GM21737 (cell line): ENCODE results near the gene SORCS1.

Experiments
- ATAC-seq: cut with Tn5 transposase; IDR thresholded peaks from one replicate; pipeline ENCODE4 v1.9.1; 2021; ENCODE audit warnings: mild to moderate bottlenecking, moderate library complexity; ENCODE audit not compliant: unreplicated experiment

The SORCS1 gene

DNA sequence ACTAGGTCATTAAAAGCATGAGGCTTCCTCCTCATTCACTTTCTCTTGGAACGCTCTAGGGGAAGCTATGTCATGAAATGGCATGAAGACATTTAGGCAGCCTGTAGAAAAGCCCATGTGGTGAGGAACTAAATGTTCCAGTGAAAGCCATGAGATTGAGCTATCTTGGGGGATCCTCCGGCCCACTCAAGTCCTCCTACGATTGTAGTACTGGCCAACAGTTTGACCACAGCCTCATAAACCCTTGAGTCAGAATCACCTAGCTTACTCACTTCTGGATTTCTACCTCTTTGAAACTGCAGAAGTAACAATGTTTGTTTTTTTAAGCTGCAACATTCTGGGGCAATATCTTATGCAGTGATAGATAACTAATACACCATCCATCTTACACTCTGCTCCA lies 605.1 kb downstream of the SORCS1 start:
- ATAC-seq, result no peak

DNA sequence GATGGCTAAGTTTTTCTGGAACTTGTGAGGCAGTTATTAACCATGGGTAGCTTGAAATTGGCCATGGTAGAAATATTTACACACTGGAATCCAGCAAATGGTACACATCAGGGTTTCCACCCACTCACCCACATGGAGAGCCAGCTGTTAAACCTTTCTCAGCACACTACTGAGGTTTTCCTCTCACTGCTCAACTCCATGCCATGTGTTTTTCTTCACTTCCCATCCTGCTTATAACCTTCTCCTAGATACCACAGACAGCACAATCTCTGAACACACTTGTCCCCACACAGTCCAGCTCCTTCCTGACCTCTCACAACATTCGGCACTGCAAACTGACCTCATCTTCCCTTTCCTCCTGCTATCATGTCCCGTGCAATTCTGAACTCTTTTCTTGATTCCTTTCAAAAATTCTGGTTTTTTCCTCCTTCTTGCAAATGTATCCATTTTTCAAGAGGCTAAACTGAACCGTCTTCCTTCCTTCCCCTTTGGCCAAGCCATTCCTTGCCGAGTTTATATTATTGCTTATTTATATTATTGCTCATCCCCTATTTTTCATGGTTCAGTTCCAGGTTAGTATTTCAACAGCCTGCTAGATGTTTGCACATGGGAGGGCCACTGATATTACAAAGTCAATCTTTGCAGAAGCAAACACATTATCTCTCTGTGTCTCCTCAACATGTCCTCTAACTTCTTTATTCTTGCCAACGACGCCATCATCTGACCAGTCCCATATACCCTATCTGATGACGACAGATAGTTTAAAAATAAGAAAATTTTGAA lies 606.4 kb downstream of the SORCS1 start:
- ATAC-seq, result no peak

DNA sequence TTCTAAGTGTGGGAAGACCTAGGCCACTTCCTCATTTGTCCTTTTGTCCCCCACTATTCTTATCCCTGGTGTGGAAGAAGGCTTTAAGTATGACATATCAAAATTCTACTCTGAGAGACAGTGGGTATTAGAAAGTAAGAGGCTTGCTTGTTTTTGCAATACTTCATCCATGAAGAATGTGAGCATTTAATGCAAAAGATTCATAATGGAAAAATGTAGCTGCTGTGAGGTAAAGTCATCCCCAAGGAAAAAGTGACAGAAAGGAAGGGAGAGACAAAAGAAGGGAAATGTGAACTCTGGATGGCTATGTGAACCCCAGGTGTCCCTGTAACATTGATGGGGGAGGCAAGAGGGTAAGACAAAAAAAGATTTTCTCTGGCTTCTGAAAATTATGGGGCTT lies 607.5 kb downstream of the SORCS1 start:
- ATAC-seq, result no peak

DNA sequence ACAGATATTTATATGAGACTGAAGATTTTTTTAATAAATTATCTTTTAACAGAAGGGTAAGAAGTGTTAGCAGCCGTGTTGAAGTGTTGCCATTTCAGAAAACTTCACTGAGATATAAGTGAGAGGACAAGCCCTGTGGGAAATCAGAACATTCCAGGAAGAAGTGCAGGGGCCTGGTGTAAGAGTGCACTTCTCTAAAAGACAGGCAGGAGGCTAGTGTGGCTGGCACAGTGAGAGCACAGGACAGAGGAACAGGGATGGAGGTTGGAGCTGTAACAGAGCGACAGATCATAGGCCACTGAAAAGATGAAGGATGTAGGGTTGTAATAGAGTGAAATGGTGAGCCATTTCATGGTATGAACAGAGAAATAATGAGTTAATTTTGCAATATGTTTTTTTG lies 608.9 kb downstream of the SORCS1 start:
- no peak for ATAC-seq

DNA sequence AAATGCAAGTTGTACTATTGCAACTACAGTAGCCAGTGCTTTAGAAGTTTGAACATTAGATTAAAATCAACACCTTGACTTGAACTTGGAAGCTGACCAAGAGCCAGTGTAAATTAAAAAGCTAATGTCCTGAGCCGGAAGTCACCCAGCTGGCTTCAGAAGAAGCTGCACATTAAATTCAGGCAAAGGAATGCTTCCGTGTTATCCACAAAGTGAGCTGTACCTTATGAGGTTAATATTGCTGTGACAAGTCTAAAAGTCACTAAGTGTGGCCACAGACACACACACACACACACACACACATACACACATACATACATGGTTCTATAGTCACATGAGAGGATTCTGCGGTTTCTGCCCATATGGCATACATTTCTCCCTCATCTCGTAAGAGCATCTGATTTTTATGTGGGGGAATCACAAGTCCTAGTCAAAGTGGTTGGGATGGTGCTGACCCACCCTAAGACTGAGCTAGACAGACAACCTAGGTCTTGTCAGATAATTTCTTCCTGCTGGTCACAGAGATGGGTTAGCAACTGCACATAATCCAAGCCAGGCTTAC lies 612.9 kb downstream of the SORCS1 start:
- ATAC-seq, result no peak

DNA sequence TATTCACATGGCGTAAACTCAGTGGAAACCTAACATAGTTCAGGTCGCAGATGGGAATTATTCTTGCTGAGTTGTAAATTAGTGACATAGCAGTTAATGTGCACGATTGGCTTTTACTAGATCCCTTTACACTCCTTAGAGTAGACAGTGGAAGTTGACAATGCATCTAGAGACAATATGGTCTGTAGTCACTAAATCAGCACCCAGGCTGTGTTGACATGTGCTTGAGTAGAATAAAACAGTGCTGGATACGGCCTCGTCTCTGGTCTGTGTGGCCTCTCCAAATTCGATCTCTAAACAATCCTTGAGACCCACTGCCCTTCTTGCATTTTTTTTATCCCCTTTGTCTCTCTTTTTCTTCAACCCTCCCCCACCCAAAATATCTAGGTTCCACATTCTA lies 615.7 kb downstream of the SORCS1 start:
- no peak for ATAC-seq

DNA sequence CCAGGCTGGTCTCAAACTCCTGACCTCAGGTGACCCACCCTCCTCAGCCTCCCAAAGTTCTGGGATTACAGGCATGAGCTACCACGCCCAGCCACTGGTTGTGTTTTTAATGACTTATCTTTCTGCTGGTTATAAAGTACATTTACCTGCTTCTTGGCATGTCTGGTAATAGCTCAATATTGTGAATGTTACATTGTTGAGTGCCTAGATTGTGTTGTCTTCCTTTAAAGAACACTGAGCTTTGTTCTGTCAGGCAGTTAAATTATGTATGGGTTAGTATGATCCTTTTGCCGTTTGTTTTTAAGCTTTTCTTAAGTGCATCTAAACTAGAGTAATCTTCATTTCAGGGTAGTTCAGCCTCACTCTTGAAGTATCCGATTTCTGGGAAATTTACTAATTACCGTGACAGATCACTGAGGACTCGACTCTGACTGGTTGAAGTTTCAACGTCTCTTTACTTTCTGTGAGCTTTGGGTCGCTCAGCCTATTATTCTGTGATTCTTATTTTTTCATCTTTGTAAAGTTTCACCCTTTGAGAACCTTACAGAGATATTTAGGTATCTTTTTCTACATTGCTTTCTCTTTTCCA lies 617.4 kb downstream of the SORCS1 start:
- ATAC-seq, result no peak

DNA sequence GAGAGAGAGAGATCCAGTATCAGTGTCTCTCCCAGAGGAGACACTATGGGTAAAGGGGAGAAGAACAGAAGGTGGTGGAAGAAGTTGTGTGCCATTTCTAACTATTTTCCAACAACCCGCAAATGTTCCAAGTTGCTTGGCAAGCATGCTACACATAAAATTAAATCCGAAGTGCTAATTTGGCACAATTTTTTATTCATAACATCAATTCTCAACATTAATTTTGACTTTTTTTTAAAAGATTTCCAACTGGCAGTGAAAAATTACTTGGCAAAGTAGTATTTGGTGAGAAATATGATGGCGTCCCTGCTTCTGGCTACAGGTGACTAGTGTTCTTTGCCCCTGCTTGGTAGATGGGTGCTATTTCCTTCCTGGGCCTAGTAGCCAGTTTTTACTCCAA lies 622.0 kb downstream of the SORCS1 start:
- no peak for ATAC-seq

DNA sequence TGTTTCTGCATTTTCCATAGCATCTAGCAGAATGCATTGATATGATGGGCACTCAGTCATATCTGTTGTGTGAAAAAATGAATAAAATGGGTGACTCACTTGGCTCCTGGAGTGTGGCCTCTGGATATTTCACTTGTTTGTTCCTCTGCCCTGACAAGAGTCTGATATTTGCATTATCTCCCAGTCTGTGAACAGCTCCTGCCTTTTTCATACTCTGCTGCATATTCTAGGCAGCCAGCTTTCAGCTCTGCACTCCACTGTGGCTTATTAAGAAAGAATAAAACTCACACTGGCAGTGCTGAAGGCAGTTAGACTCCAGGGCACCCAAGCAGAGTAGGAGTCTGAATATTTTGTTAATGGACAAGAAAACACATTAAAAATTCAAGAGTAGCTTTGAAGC lies 623.9 kb downstream of the SORCS1 start:
- no peak for ATAC-seq

DNA sequence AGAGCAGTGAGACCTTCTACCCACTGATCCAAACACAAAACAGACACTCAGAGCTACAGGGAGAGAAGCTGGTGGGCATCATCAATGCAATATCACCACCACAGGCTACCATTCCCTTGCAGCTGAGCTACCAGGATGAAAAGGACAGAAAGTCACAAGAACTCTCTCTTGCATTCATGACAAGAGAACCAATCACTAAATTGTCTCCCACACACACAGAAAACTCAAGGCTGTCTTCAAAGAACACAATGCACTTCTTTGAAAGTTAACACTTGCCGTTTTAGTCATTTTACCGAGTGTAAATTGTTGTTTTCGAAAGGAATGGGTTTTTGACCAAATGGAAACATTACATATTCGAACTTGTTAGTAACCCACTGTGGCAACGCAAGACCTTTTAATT lies 626.6 kb downstream of the SORCS1 start:
- no peak for ATAC-seq

DNA sequence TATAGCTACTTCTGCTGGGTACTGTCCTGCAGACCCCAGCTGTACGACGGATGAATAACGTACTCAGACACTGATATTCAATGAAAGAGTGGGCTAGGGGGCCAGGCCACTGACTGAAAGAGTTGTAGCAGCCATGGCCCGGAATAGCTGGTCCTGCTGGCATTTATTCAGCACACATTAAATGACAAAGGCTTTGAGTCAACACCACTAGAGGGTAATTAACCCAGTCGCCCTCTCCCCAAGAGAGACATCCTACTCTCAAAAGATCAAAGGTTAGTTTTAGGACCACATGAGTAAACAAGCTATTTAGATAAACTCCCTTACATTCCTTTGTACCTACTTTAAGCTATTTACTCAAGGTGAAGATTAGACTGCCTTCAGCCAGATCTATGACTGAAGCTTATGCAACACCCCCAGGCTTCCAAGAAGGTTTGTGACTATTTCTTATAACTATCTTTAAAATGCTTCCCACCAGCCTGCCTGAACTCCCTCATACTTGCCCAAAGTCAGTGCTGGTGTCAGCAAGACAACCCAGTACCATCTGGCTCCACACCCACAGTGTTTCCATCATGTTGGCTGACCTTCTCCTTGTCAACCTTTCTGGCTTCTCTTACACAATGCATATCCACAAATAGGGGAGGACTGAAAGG lies 629.1 kb downstream of the SORCS1 start:
- ATAC-seq, result no peak

DNA sequence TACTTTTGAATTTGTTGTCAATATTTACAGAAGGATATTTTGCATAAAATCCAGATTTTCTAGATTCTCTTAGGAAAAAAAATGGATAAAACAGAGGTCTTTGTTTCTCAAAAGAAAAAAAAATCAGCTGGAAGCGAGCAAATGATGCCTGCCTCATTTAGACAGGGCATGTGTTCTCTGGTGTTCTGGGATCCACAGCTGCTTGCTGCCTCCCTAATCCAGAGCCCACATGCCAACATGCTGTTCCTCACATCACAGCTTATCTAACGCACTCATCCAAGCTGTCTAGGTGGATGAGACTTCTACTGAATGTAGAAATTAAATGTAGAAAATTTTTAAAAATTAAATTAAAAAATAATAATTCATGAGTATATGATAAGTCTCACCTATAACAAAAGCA lies 630.1 kb downstream of the SORCS1 start:
- no peak for ATAC-seq

DNA sequence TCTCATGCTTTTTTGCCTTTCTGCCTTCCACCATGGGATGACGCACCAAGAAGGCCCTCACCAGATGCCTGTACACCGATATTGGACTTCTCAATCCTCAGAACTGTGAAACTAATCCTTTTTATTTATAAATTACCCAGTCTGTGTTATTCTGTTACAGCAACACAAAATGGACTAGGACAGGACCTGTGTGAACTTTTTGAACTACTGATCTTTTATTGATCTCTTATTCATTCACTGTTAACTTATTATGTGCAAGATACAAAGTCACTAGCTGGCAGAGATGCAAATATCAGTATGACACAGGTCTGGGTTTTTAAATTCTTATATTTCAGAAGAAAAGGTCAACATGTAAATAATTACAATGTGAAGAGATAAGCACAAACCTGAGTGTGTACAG lies 635.8 kb downstream of the SORCS1 start:
- ATAC-seq, result no peak

DNA sequence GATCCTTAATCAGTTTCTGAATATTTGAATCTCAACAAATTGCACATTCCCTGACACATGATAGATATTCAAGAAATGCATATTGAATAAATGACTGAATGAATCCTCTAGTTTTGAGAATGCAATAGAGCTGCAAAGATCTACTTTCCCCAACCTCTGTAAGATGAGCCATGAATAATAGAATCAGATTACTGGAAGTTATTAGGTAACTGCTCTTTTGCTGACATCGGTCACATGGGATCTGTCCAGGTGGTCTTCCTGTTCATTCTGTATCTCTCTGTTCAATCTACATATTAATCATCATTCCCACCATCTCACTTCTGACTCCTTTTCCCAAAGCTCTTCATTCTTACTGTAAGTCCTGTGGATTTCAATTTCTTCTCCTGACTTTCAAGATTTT lies 638.7 kb downstream of the SORCS1 start:
- no peak for ATAC-seq
